GM18502 (cell line): ENCODE measurements around the gene DNAJA1.
"Not testable (repeated sequence)": the region's sequence is repeated elsewhere in the genome, so short reads cannot be mapped to it uniquely, and the experiment has no call there.

Experiments used
- ATAC-seq: cut with Tn5 transposase; IDR thresholded peaks from one replicate; pipeline ENCODE4 v1.9.1; 2021; ENCODE audit warnings: mild to moderate bottlenecking; ENCODE audit not compliant: unreplicated experiment, poor library complexity

The DNAJA1 gene

GRCh38 chr9:33080534-33080933 lies 55.5 kb downstream of the DNAJA1 start:
- no peak for ATAC-seq

GRCh38 chr9:33081128-33081851 lies 56.2 kb downstream of the DNAJA1 start:
- ATAC-seq: peak; percentile 51

- no peak for ATAC-seq
These were observed 57.1 kb downstream of the DNAJA1 start for GRCh38 chr9:33082128-33082527.

- ATAC-seq: no peak
These were observed 57.7 kb downstream of the DNAJA1 start for GRCh38 chr9:33082538-33083326.

GRCh38 chr9:33085672-33086071 lies 60.6 kb downstream of the DNAJA1 start:
- ATAC-seq: not testable (repeated sequence)
